Breast epithelium (tissue), 3 donors: Measurements from ENCODE around the gene PHRF1.

Experiments used
- CTCF ChIP-seq, 3 donors: fragments of 450-650 bp; IDR thresholded peaks; one replicate each; pipeline ENCODE4 v1.5.1; 2016 to 2017; ENCODE audit warnings: antibody characterized with exemption in 3 of 3, mild to moderate bottlenecking in 3 of 3, moderate library complexity in 3 of 3
- POLR2A ChIP-seq: fragments of 450-650 bp; IDR thresholded peaks from one replicate; pipeline ENCODE4 v1.6.1; 2016; ENCODE audit warnings: antibody characterized with exemption, mild to moderate bottlenecking, moderate library complexity

GRCh38 chr11:606245-606644 is 30.0 kb downstream of the PHRF1 start:
- TF ChIP-seq CTCF (IDR thresholded peaks at IDR 0.05) (no peak), POLR2A (no peak)
